GM12874 (cell line): ENCODE data around the gene SECISBP2.

Experiments
- CTCF ChIP-seq: IDR thresholded peaks from 2 replicates; pipeline ENCODE4 v1.5.1; 2011; ENCODE audit warnings: low read depth, mild to moderate bottlenecking, control low read depth, low read length, moderate library complexity; ENCODE audit not compliant: insufficient read depth

The SECISBP2 gene

GRCh38 chr9:89329917-89330316 lies 11.6 kb downstream of the SECISBP2 start:
- TF ChIP-seq CTCF, result no peak

DNA sequence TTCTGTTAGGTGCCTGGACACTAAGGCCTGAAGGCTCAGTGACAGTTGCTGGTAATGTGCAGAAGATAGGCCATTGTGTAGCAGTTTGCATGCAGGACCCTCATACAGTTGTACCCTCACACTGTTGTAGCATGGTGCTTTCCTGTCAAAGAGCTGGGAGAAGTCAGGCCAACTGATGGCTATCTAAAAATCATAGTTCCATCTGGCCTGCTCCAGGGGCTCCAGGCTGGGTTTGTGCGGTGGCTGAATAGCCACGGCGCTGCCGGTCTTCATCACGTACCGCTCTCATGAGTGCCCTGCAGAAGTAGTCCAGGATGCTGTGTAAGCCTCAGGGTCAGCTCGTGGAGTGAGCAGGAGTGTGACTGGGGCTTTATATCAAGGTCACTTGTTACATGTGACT lies 12.2 kb downstream of the SECISBP2 start:
- no peak for TF ChIP-seq CTCF

DNA sequence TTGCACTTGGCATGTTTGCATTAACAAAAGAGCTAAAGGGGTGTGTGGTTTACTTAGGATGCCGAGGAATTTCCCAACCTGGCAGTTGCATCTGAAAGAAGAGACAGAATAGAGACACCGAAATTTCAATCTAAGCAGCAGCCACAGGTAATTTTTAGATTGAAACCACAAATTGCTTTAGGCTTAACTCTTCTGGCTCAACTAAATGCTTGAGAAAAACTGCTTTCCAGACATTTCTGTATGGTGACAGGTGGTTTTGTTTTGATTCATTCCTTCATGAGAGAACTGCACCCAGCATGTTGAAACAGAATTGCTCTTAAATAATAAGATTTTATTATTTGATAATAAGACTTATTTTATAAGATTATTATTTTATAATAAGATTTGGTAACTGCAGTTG lies 21.5 kb downstream of the SECISBP2 start:
- no peak for TF ChIP-seq CTCF

DNA sequence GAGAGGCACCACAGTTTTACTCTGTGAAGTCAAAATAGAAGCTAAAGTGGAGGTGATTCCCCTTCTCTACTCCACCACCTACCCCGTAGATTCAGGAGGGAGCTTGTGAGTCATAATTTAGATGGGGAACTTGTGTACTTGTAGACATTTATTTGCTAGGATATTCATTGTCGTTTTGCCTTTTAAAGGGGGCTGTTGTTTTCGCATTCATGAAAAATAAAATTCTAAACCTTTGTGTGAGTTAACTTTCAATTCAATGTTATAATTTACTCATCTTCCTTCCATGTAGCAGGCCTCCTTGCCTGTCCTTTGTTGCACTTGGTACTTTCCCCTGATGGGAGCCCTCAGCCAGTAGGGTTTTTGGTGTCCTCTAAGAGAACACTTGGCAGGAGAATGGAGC lies 22.0 kb downstream of the SECISBP2 start:
- no peak for TF ChIP-seq CTCF

GRCh38 chr9:89342213-89342612 lies 23.9 kb downstream of the SECISBP2 start:
- TF ChIP-seq CTCF, result no peak

DNA sequence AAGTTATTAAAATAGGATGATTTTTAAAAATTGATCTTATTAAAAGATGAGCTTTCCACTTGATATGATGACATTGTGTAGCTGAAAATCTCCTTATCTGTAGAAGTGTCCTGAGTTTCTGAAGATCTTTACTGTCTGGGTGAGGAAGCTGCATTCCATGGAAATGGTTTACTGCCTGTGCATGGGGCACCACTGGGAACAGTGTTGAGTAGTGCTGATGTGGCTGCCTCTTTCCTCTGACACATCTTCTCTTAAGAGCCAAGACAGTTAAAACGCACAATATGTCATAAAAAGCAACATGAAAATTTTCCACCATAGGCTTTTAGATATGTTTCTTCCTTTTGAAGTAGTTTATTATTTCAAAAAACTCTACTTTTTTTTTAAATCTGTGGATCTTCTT lies 24.6 kb downstream of the SECISBP2 start:
- no peak for TF ChIP-seq CTCF

- TF ChIP-seq CTCF, result no peak
Observed at GRCh38 chr9:89345476-89345875, 27.2 kb downstream of the SECISBP2 start.

DNA sequence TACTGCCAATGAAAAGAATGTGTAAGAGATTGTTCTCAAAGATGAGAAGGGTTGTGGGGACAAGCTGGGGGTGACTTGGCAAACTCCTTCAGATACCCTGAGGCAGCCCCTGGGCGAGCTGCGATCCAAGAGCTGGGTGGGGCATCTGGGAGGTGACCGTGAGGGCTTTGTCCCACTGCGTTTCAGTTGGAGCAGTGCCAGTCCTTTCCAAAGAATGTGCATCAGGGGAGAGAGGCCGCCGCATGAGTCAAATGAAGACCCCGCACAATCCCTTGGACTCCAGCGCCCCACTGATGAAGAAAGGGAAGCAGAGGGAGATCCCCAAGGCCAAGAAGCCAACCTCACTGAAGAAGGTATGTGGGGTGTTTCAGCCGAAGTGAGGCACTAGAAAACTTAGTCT lies 28.4 kb downstream of the SECISBP2 start:
- no peak for TF ChIP-seq CTCF
